Sigmoid colon (tissue), 4 donors: Measurements from ENCODE around the gene KCNA1.

Experiments
- EP300 ChIP-seq, 4 donors: sonication (generic); formaldehyde crosslinking; IDR thresholded peaks; one replicate each; pipeline ENCODE4 v1.6.1; 2017; ENCODE audit warnings: antibody characterized with exemption in 4 of 4
- POLR2A ChIP-seq, 2 donors: fragments of 450-650 bp; IDR thresholded peaks; one replicate each; pipeline ENCODE4 v1.6.1; 2016; ENCODE audit warnings: antibody characterized with exemption in 2 of 2, mild to moderate bottlenecking in 2 of 2, moderate library complexity in 2 of 2
- POLR2AphosphoS5 ChIP-seq, 4 donors: sonication (generic); formaldehyde crosslinking; IDR thresholded peaks; one replicate each; pipeline ENCODE4 v1.6.1; 2017; ENCODE audit warnings: antibody characterized with exemption in 4 of 4
- TF ChIP-seq, protein P1 (sequence below), 4 experiments: fragments of 450-650 bp in 3 of 4; fragments of 200-600 bp in 1 of 4; IDR thresholded peaks; one replicate each; pipeline ENCODE4 v1.5.1; 2016 to 2019; ENCODE audit warnings: antibody characterized with exemption in 4 of 4, mild to moderate bottlenecking in 3 of 4, moderate library complexity in 2 of 4

DNA sequence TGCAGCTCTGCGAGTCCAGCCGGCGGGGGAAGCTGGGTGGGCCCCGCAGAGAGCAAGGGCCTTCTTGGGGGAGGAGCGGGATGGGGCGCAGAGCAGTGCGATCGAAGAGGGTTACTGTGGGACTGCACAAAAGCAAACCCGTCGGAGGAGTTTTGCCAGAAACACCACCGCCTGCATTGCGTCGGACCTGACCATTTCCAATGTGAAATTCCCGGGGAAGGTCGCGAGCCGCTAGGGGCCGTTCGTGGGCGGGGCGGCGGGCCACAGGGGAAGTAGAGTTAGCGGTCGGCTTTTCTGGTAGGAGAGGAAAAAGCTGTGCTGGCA lies 333 bp upstream of the KCNA1 start:
- TF ChIP-seq, protein P1, sequence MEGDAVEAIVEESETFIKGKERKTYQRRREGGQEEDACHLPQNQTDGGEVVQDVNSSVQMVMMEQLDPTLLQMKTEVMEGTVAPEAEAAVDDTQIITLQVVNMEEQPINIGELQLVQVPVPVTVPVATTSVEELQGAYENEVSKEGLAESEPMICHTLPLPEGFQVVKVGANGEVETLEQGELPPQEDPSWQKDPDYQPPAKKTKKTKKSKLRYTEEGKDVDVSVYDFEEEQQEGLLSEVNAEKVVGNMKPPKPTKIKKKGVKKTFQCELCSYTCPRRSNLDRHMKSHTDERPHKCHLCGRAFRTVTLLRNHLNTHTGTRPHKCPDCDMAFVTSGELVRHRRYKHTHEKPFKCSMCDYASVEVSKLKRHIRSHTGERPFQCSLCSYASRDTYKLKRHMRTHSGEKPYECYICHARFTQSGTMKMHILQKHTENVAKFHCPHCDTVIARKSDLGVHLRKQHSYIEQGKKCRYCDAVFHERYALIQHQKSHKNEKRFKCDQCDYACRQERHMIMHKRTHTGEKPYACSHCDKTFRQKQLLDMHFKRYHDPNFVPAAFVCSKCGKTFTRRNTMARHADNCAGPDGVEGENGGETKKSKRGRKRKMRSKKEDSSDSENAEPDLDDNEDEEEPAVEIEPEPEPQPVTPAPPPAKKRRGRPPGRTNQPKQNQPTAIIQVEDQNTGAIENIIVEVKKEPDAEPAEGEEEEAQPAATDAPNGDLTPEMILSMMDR (IDR thresholded peaks at IDR 0.05), result no peak
- TF ChIP-seq POLR2A (IDR thresholded peaks at IDR 0.05), result no peak
- TF ChIP-seq EP300 (IDR thresholded peaks at IDR 0.05), result no peak
- no peak for TF ChIP-seq POLR2AphosphoS5 (IDR thresholded peaks at IDR 0.05)
